ENCODE results near the gene DHX8. TPM values are rescaled to one million over a fixed set of nuclear protein-coding genes. Genes with fewer than 3 reads are reported as not detected.

DHX8 gene
- total RNA-seq, 1 experiment from 2014 or later = 94.8 TPM

GRCh38 chr17:43515656-43516055 is 31.9 kb downstream of the DHX8 start:
- Mint-ChIP-seq H3K27me3 (ENCODE audit: unreplicated experiment) (no peaks in the 10 kb centered on the region), H3K9me3 (ENCODE audit: low read depth, unreplicated experiment) (no peaks in the 10 kb centered on the region), H3K27ac (ENCODE audit: unreplicated experiment) (no peak overlapping the region), H3K36me3 (ENCODE audit: insufficient read depth, unreplicated experiment) (peaks cover 54% of the 10 kb centered on the region), H3K4me1 (ENCODE audit: low read depth, unreplicated experiment) (no peaks in the 10 kb centered on the region), H3K4me3 (ENCODE audit: low read depth, unreplicated experiment) (no peak overlapping the region)
- DNase-seq = no peak
- BruUV-seq (replicated peaks) = no TSS peak
- TF ChIP-seq, protein P1, sequence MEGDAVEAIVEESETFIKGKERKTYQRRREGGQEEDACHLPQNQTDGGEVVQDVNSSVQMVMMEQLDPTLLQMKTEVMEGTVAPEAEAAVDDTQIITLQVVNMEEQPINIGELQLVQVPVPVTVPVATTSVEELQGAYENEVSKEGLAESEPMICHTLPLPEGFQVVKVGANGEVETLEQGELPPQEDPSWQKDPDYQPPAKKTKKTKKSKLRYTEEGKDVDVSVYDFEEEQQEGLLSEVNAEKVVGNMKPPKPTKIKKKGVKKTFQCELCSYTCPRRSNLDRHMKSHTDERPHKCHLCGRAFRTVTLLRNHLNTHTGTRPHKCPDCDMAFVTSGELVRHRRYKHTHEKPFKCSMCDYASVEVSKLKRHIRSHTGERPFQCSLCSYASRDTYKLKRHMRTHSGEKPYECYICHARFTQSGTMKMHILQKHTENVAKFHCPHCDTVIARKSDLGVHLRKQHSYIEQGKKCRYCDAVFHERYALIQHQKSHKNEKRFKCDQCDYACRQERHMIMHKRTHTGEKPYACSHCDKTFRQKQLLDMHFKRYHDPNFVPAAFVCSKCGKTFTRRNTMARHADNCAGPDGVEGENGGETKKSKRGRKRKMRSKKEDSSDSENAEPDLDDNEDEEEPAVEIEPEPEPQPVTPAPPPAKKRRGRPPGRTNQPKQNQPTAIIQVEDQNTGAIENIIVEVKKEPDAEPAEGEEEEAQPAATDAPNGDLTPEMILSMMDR (IDR thresholded peaks at IDR 0.05; ENCODE audit: unreplicated experiment) = no peak
- intact Hi-C loops (cut with micrococcal nuclease; ENCODE audit: unreplicated experiment) = no loop called here
- CTCF ChIA-PET = interaction anchor here (1.1 kb wide), 1 partner anchor 79 kb away, joined by 5 read pairs; no protein-coding TSS in a partner anchor

DNA sequence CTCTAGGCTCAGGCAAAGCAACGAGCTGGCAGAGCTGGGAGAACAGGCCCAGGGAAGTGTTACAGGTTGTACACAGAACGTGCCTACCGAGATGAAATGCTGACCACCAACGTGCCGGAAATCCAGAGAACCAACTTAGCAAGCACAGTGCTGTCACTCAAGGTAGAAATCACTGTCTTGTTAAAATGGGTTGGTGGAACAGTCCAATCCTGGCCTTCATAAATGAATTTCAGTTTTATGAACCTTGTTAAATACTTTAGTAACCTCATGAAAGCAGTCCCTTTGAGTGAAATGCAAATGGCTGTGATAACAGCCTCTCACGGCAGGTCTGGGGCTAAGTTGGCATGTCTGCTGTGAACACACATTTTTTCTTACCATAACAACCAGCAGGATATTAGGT is 33.4 kb downstream of the DHX8 start:
- no peak for DNase-seq
- H3K9me3 Mint-ChIP-seq (ENCODE audit: low read depth, unreplicated experiment) = no peaks in the 10 kb centered on the region
- CTCF ChIA-PET = interaction anchor here (1.0 to 1.1 kb wide), 2 partner anchors 28 to 62 kb away, joined by 3 read pairs; no protein-coding TSS in a partner anchor
- H3K36me3 Mint-ChIP-seq (ENCODE audit: insufficient read depth, unreplicated experiment) = peaks cover 54% of the 10 kb centered on the region
- no peak overlapping the region for H3K4me3 Mint-ChIP-seq (ENCODE audit: low read depth, unreplicated experiment)
- H3K27ac Mint-ChIP-seq (ENCODE audit: unreplicated experiment) = no peak overlapping the region
- intact Hi-C loops (cut with micrococcal nuclease; ENCODE audit: unreplicated experiment) = no loop called here
- no TSS peak for BruUV-seq (replicated peaks)
- H3K4me1 Mint-ChIP-seq (ENCODE audit: low read depth, unreplicated experiment) = no peaks in the 10 kb centered on the region
- TF ChIP-seq, protein P1 (IDR thresholded peaks at IDR 0.05; ENCODE audit: unreplicated experiment) = no peak
- no peaks in the 10 kb centered on the region for H3K27me3 Mint-ChIP-seq (ENCODE audit: unreplicated experiment)

DNA sequence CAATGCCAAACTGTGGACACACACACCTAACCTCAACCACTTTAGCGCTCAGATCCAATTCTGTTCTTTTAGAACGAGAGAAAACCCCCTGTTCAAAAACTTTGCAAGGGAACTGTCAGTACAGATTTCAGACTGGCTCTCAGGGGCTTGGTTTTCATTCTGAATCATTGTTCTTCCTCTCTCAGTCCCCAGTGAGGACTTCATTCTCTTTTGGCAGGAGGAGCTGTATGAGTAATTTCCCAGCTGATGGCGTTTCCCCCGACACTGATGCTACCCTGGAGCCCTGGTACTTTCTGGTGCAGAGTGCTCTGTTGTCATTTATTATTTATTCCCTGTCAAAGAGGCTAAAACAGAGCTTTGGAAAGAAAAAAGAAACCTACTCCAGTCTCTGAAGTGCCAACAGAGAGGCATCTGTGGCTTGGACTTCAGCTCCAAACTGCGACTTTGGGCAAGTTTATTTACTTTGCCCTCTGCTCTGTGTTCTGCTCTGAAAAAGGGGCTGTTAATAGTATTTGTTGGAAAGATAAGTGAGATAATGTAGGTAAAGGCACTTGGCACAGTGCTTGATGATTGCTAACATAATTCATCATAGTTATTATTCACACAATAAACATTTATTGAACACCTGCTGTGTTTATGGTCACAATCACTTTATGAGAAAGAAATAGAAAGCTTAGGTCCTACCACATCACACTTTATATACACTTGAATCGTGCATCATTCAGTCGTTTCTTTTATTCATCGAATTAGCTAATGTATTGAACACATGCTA is 34.0 kb downstream of the DHX8 start:
- no peaks in the 10 kb centered on the region for H3K27me3 Mint-ChIP-seq (ENCODE audit: unreplicated experiment)
- CTCF ChIA-PET = interaction anchor here (0.6 to 1.1 kb wide), 3 partner anchors 27 to 465 kb away, joined by 3 to 4 read pairs (median 3); no protein-coding TSS in a partner anchor
- TF ChIP-seq, protein P1 (IDR thresholded peaks at IDR 0.05; ENCODE audit: unreplicated experiment) = no peak
- H3K9me3 Mint-ChIP-seq (ENCODE audit: low read depth, unreplicated experiment) = no peaks in the 10 kb centered on the region
- H3K36me3 Mint-ChIP-seq (ENCODE audit: insufficient read depth, unreplicated experiment) = peaks cover 55% of the 10 kb centered on the region
- BruUV-seq (replicated peaks) = no TSS peak
- H3K4me1 Mint-ChIP-seq (ENCODE audit: low read depth, unreplicated experiment) = no peaks in the 10 kb centered on the region
- DNase-seq = no peak
- no peak overlapping the region for H3K4me3 Mint-ChIP-seq (ENCODE audit: low read depth, unreplicated experiment)
- H3K27ac Mint-ChIP-seq (ENCODE audit: unreplicated experiment) = no peak overlapping the region
- intact Hi-C loops (cut with micrococcal nuclease; ENCODE audit: unreplicated experiment) = no loop called here

- Mint-ChIP-seq H3K27ac (ENCODE audit: unreplicated experiment) (no peak overlapping the region), H3K36me3 (ENCODE audit: insufficient read depth, unreplicated experiment) (peaks cover 68% of the 10 kb centered on the region), H3K4me3 (ENCODE audit: low read depth, unreplicated experiment) (no peak overlapping the region), H3K9me3 (ENCODE audit: low read depth, unreplicated experiment) (no peaks in the 10 kb centered on the region), H3K27me3 (ENCODE audit: unreplicated experiment) (no peaks in the 10 kb centered on the region), H3K4me1 (ENCODE audit: low read depth, unreplicated experiment) (no peaks in the 10 kb centered on the region)
- CTCF ChIA-PET = interaction anchor here (0.9 kb wide), 1 partner anchor 152 kb away, joined by 5 read pairs; no protein-coding TSS in a partner anchor
- intact Hi-C loops (cut with micrococcal nuclease; ENCODE audit: unreplicated experiment) = loop anchor here (2.0 kb wide), 1 partner anchor 53 kb away; no protein-coding TSS in a partner anchor
- no TSS peak for BruUV-seq (replicated peaks)
- TF ChIP-seq, protein P1 (IDR thresholded peaks at IDR 0.05; ENCODE audit: unreplicated experiment) = no peak
- DNase-seq = no peak
Measured at GRCh38 chr17:43521389-43521788, 37.6 kb downstream of the DHX8 start.

Measured in Calu3 (cell line).